Muscle of arm (tissue), 14 donors: ENCODE results near the gene SLC35E4. TPM values are rescaled to one million over a fixed set of nuclear protein-coding genes. Genes with fewer than 3 reads are reported as not detected.
"Not testable (repeated sequence)": the region's sequence is repeated elsewhere in the genome, so short reads cannot be mapped to it uniquely, and the experiment has no call there.

Experiments
- DNase-seq: peaks from one replicate; pipeline ENCODE4 v3.0.0-alpha.2; 2013
- long read RNA-seq, 11 donors: transcript quantifications; one replicate each; lab custom pipeline, GENCODE V29; 2026
- polyA plus RNA-seq, 12 donors: library from polyadenylated mRNA; unstranded; fragments of 120-200 nt; gene quantifications; one replicate each; pipeline ENCODE4 v1.2.1, GENCODE V29; 2013; ENCODE audit not compliant: insufficient read length in 12 of 12

The SLC35E4 gene, protein sequence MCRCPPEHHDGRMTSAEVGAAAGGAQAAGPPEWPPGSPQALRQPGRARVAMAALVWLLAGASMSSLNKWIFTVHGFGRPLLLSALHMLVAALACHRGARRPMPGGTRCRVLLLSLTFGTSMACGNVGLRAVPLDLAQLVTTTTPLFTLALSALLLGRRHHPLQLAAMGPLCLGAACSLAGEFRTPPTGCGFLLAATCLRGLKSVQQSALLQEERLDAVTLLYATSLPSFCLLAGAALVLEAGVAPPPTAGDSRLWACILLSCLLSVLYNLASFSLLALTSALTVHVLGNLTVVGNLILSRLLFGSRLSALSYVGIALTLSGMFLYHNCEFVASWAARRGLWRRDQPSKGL
- 1 to 10 TPM in 10 of 12 donors, not detected in 2; 1.6 to 4.6 (median 2.1) TPM for polyA plus RNA-seq
- long read RNA-seq, donor 1, partial matches to known transcripts, result 15 of 15 reads
- long read RNA-seq, donor 1, other reads (novel, unspliced or antisense), result 0 of 15 reads
- long read RNA-seq, donor 2, partial matches to known transcripts, result 0 of 2 reads
- long read RNA-seq, donor 2, other reads (novel, unspliced or antisense), result 0 of 2 reads
- long read RNA-seq, donor 3, partial matches to known transcripts, result 0 of 1 reads
- long read RNA-seq, donor 3, other reads (novel, unspliced or antisense), result 0 of 1 reads
- long read RNA-seq, donor 4, result 0 reads
- long read RNA-seq, donor 5, transcript SLC35E4-201 (2 exons, 2,714 nt), result major isoform, 7 of 7 reads
- long read RNA-seq, donor 5, partial matches to known transcripts, result 0 of 7 reads
- long read RNA-seq, donor 5, other reads (novel, unspliced or antisense), result 0 of 7 reads
- long read RNA-seq, donor 6, partial matches to known transcripts, result 0 of 1 reads
- long read RNA-seq, donor 6, other reads (novel, unspliced or antisense), result 0 of 1 reads
- long read RNA-seq, donor 7, result 0 reads
- long read RNA-seq, donor 8, partial matches to known transcripts, result 5 of 7 reads
- long read RNA-seq, donor 8, other reads (novel, unspliced or antisense), result 0 of 7 reads
- long read RNA-seq, donor 9, result 0 reads
- long read RNA-seq, donor 10, partial matches to known transcripts, result 0 of 1 reads
- long read RNA-seq, donor 10, other reads (novel, unspliced or antisense), result 0 of 1 reads
- long read RNA-seq, donor 11, partial matches to known transcripts, result 0 of 1 reads
- long read RNA-seq, donor 11, other reads (novel, unspliced or antisense), result 0 of 1 reads

DNA sequence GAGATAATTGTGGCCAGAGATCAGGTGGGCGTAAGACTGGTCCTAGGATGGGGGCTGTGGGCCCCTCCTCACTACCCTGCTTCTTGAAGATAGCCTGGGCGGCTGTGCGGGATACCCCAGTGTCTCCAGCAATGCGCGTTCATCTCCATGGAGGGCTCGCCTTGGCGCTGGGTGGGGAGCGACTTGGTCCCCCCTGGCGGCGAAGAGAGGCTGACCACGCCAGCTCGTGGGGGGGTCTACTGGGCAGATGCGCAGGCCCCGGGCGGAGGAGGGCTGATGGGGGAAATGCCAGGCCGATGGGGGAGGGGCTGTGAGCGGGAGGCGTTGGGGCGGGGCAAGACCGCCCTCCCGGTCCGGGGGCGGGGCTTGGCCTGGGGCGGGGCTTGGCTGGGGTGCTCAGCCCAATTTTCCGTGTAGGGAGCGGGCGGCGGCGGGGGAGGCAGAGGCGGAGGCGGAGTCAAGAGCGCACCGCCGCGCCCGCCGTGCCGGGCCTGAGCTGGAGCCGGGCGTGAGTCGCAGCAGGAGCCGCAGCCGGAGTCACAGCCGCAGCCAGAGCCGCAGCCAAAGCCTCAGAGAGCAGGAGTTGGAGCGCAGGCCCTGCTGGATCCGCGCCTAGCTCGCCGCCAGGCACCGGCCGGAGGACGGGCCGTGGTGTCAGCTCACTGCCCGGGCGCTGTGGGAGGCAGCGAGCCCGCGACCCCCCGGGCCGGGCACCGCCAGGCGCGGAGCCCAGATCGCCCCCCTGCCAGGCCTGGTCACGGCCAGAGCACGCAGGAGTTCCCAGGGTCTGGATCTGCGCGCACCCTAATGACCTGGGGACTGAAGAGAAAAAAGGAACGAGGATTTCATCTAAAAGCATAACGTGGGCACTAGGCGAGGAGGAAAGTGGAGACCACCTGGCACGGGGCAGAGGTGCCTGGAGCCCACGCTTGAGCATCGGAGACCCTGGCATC lies at the start of gene SLC35E4:
Gene SLC35E4, plus strand, starts transcription at position 509 of the 953 bp plus-strand sequence. CDS start 670 bp downstream, outside the sequence.
- peak; percentile 86 for DNase-seq

DNA sequence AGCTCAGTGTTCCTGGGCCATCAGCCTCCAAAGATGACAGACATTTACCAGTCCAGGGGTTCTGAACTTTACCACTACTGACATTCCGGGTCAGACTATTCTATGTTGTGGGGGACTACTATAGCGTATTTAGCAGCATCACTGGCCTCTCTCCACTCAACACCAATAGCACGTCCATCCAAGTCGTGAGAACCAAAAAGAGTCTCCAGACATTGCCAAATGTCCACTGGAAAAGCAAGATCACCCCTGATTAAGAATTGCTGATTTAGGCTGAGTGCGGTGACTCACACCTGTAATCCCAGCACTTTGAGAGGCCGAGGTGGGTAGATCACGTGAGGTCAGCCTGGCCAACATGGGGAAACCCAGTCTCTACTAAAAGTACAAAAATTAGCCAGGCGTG lies 49.2 kb upstream of the SLC35E4 start:
- DNase-seq, result no peak

DNA sequence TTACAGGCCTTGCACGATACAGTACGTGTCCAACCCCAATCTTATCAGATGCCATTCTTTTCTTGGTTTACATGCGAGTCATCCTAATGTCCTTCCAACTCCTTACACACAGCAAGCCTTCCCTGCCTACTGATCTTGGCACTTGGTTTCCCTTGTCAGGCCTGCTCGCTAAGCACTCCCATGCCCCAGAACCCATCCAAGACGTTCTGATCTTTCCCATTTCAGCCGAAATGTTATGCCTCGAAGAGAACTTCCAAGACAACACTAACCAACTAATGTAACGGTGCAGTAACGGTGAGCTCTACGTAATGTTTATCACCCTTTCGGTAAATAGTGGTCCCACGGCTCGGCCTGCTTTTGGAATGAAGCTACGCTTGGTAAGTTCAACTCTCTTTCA lies 44.4 kb upstream of the SLC35E4 start:
- DNase-seq, result no peak

DNA sequence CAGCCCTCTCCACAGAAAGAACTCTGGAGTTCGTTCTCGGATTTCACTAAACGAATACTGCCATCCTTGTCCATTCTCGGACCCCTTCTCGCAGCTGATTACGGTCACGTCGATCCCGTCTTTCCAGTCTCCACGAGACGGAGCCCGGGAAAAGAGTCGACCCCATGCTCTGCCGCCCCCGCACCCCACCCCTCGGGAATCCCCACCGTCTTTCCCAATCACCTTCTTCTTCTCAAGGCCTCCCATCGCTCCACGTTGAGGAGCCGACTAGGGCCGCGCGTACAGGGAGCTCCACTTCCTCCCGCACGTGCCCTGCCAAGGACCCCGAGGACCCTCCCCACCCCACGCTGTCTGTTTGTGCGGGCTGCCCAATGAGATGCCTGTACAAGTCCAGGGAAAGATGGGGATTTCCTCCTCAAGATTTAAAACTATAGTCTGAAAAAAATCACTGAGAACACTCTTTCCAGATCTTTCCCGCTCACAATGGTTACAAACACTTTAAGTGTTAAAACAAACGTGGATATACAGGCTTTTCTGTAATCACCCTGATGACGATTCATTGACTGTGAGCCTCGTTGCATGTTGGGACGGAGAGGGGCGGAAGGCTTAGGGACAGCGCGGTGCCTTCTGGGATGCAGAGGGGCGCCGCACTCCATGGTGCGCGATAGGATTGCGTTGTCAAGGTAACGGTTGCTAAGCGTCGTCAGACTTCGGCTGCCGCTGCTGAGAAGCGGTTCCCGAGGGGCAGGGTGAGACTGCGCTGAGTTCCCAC lies 43.8 kb upstream of the SLC35E4 start, which contains the start of gene PES1:
Gene PES1, minus strand, starts transcription at position 323 of the 772 bp plus-strand sequence. Its CDS starts 77 bp downstream, at position 246.
- DNase-seq, result peak; percentile 99

DNA sequence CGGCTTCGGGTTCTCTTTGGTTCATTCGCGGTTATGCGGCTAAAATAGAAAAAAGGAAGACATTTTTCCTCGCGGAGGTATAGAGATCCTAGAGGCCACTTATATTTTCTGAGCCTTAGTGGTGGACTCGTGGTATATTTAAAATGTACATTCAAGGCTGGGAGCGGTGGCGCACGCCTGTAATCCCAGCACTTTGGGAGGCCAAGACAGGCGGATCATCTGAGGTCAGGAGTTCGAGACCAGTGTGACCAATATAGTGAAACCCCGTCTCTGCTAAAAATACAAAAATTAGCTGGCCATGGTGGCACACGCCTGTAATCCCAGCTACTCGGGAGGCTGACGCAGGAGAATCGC lies 43.2 kb upstream of the SLC35E4 start:
- DNase-seq, result not testable (repeated sequence)

DNA sequence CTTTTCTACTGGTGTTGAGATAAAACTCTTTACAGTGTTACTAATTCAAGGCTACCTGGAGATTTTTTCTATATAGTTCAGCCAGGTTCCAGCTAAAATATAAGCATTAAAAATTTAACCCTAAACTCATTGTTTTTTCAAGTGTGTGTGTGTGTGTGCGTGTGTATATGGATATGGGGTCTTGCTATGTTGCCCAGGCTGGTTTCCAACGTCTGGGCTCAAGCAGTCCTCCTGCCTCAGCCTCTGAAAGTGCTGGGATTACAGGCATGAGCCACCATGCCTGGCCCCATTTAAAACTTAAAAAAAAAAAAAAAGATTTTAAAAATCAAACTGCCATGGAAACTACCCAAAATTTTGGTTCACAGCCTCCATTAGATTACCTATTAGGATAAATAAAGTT lies 39.4 kb upstream of the SLC35E4 start:
- DNase-seq, result no peak

DNA sequence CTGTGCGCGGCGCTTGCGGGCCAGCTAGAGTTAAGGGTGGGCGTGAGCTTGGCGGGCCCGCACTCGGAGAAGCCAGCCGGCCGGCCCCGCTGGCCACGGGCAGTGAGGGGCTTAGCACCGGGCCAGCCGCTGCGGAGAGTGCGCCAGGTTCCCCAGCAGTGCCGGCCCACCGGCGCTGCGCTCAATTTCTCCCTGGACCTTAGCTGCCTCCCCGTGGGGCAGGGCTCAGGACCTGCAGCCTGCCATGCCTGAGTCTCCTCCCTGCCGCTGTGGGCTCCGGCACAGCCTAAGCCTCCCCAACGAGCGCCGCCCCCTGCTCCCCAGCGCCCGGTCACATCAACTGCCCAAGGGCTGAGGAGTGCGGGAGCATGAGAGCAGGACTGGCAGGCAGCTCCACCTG lies 38.7 kb upstream of the SLC35E4 start:
- no peak for DNase-seq

DNA sequence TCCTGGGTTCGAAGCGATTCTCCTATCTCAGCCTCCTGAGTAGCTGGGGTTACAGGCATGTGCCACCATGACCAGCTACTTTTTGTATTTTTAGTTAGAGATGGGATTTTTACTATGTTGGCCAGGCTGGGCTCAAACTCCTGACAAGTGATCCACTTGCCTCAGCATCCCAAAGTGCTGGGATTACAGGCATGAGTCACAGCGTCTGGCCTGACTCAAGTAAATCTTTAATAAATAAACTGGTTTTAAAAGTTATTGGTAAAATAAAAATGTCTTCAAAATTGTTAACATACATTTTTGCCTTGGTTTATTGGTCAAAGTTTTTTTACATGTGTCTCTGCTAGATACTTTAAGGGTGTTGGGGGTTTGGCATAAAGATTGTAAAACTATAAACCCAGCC lies 36.6 kb upstream of the SLC35E4 start:
- DNase-seq, result no peak

DNA sequence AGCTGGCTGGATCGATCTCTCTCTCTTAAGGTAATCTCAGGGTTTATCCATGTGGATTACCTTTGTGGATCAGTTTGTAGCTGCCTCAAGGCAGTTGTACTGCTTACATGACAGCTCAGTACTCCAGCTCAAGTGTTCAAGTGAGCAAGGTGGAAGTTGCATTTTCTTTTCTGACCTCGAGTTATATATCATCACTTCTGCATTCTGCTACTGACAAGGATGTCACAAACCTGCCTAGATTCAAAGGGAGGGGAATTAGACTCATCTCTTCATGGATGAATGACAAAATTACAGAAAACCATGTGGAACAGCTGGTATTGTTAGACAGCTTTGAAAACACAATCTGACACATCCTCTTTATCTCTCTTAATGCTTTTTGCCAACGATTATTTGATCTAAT lies 34.7 kb upstream of the SLC35E4 start:
- no peak for DNase-seq

DNA sequence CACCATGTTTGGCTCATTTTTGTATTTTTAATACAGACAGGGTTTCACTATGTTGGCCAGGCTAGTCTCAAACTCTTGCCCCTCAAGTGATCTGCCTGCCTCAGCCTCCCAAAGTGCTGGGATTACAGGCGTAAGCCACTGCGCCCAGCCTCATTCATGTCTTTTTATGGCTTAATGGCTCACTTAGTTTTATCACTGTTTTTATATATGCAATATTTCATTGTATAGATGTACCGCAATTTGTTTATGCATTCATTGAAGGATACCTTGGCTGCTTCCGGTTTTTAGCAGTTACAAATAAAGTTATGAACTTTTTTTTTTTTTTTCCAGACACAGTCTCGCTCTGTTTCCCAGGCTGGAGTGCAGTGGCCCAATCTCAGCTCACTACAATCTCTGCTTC lies 34.1 kb upstream of the SLC35E4 start:
- no peak for DNase-seq

DNA sequence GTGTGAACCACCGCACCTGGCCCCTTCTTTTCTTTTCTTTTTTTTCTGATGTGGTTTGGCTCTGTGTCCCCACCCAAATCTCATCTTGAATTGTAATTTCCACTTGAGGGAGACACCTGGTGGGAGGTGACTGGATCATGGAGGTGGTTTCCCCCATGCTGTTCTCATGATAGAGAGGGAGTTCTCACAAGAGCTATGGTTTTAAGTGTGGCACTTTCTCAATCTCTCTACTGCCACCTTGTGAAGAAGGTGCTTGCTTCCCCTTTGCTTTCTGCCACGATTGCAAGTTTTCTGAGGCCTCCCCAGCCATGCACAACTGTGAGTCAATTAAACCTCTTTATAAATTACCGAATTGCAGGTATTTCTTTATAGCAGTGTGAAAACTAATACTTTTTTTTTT lies 33.5 kb upstream of the SLC35E4 start:
- no peak for DNase-seq

DNA sequence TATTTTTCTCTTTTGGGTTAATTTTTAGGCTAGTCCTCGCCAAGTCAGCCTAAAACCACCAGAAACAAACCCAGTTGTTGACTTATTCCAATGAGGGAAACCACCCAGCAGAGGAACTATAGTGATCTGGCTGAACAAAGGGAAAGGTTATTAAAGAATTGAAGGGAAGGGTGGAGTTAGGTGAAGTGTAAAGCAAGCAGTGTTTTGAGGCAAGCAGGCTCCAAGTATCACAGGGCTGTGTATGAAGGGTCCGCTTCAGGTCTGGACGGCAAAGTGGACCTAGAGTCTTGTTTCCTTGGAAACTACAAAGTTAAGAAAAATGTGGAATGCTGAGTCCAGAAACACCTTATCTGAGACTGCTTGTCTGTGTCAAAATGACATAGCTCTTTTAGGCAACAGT lies 31.8 kb upstream of the SLC35E4 start:
- no peak for DNase-seq

DNA sequence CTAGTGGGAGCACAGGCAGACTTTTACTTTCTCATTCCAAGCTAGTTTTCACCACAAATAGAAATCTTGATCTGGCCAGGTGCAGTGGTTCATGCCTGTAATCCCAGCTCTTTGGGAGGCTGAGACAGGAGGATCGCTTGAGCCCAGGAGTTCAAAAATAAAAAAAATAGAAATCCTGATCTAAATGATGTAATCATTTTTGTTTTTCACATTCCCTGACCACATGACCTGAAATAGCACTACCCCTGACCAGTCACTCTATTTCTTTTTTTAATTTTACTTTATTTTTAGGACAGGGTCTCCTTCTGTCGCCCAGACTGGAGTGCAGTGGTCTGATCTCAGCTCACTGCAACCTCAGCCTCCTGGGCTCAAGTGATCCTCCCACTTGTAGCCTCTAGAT lies 30.9 kb upstream of the SLC35E4 start:
- DNase-seq, result no peak

DNA sequence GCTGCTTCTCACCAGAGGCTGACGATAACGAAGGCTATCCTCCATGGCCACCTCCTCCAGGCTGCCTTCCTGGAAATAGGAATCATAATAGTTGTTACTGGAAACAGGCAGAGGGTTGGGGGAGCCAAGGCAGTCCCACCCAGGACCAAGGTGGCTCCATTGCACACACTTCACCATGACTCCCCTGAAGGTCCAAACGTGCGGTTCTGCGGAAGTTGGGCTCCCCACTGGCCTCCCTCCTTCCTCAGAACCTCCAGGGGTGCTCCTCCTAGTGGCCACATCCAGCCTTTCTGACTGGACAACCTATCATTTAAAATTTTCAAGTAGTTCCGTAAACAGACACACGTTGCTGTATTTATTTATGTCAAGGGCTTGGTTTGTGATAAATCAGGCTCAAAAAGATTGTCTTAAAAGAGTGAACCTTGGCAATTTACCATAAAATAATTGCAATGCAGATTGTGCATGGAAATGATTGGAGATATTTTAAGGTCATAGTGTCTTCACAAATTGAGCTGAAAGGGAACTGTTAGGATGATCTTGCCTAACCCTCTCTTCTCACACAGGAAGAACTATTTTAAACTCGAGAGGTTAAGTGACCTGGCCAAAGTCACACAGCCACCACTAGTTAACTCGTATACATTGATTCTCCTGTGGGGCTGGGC lies 30.0 kb upstream of the SLC35E4 start:
- DNase-seq, result no peak

DNA sequence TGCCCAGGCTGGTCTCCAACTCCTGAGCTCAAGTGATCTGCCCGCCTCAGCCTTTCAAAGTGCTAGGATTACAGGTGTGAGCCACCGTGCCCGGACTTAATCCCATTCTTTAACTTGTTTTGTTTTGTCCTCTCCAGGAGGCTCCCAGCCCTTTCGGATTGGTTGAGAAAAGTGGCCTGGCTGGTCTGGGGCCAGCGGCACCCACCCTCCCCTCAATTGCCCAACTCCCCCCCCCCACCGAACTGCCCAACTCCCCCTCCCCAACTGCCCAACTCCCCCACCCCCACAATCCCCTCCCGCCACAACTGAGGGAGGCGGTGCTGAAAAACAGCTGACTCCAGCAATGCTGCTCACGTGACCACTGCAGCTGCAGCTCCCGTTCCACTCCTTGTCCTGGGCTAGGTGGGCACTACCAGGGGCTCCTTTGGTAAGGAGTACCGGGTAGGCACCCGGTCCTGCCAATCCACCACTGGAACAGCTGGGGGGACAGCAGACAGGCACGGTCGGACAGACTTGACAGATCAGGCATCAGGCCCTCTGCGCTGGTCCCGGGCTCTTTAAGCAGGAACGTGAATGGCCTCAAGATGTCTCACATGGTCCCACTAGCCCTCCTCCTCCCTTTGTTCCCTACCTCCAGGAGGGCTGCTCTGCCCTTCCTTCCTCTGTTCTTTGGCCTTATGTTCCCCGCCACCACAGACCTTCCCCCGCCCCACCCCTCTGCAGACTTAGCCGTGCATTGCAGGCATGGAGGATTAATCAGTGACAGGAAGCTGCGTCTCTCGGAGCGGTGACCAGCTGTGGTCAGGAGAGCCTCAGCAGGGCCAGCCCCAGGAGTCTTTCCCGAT lies 28.9 kb upstream of the SLC35E4 start, which contains the start of gene TCN2:
Gene TCN2, plus strand, starts transcription at position 720 of the 845 bp plus-strand sequence. CDS start 158 bp downstream, outside the sequence.
- peak; percentile 71 for DNase-seq

DNA sequence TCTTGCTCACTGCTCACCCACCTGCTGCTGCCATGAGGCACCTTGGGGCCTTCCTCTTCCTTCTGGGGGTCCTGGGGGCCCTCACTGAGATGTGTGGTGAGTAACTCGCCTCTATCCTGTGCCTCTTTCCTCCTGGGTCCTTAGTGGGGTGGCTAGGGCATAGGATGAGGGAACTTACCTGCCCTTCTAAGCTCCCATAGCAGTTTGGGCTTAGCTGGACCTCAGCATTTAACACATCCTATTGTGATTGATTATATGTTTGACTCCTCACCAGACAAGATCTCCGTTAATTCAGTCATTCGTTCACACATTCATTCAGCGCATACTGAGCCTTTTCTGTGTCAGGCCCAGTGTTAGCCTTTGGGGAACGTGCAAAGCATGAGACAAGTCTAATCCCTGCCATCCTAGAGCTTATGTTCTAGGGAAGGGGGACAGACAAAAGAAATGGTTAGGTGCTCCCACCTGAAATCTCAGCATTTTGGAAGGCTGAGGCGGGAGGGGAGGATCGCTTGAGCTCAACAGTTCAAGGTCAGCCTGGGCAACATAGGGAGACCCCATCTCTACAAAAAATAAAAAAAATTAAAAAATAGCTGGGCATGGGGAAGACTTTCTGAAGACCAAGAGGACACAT lies 28.2 kb upstream of the SLC35E4 start:
- no peak for DNase-seq

DNA sequence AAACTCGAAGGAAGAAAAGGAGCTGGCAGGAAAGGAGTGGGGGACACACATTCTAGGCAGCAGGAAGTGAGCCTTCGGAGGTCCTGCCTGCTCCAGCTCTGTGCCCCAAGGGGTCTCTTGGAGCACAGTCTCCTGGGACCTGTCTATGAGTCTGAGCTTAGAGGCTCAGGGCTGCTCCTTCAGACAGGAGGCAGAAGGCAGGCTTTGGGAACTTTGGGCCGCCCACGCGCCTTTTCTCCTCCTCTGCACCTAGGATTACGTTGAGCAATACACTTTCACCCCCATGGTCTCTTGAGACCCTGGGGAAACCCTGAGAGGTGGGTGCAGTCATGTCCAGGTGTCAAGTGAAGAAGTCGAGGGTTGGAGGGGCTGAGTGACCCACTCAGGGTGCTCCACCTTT lies 27.6 kb upstream of the SLC35E4 start:
- DNase-seq, result no peak
